ENCODE data around the gene KLC1. TPM values are rescaled to one million over a fixed set of nuclear protein-coding genes. Genes with fewer than 3 reads are reported as not detected.

Gene KLC1
- total RNA-seq, 1 donor from 2014 or later: 975 TPM

DNA sequence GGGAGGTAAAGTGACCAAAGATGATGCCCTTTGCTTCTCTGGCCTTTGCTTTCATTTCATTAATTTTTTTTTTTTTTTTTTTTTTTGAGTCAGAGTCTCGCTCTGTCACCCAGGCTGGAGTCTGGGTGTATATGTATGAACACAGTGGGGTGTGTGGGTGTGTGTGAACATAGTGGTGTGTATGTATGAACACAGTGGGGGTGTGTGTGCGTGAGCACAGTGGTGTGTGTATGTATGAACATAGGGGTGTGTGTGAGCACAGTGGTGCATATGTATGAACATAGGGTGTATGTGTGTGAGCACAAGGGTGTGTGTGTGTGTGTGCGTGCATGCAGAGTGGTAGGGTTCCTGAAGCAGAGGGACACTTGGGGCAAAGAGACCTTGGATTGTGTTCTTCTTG, 9.6 kb downstream of the KLC1 start:
- Mint-ChIP-seq H3K27ac (ENCODE audit: unreplicated experiment) (peak overlapping the region; percentile 62), H3K9me3 (ENCODE audit: unreplicated experiment) (no peaks in the 10 kb centered on the region)

DNA sequence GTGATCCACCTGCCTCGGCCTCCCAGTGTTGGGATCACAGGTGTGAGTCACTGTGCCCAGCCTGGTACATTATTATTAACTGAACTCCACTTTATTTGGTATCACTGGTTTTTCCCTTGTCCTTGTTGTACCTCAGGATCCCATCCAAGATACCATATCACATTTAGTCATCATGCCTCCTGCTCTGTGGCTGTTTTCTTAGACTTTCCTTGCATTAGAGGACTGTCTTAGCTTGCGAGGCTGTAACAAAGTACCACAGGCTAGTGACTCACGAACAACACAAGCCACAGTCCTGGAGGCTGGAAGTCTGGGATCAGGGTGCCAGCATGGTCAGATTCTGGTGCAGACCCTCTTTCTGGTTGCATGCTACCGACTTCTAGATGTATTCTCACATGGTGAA, 12.2 kb downstream of the KLC1 start:
- no peak overlapping the region for H3K4me3 Mint-ChIP-seq (ENCODE audit: unreplicated experiment)
- H3K27me3 Mint-ChIP-seq (ENCODE audit: unreplicated experiment): no peaks in the 10 kb centered on the region
- TF ChIP-seq, protein P1, sequence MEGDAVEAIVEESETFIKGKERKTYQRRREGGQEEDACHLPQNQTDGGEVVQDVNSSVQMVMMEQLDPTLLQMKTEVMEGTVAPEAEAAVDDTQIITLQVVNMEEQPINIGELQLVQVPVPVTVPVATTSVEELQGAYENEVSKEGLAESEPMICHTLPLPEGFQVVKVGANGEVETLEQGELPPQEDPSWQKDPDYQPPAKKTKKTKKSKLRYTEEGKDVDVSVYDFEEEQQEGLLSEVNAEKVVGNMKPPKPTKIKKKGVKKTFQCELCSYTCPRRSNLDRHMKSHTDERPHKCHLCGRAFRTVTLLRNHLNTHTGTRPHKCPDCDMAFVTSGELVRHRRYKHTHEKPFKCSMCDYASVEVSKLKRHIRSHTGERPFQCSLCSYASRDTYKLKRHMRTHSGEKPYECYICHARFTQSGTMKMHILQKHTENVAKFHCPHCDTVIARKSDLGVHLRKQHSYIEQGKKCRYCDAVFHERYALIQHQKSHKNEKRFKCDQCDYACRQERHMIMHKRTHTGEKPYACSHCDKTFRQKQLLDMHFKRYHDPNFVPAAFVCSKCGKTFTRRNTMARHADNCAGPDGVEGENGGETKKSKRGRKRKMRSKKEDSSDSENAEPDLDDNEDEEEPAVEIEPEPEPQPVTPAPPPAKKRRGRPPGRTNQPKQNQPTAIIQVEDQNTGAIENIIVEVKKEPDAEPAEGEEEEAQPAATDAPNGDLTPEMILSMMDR (IDR thresholded peaks at IDR 0.05; ENCODE audit: partially characterized antibody, unreplicated experiment): no peak
- DNase-seq: no peak
- no peaks in the 10 kb centered on the region for H3K36me3 Mint-ChIP-seq (ENCODE audit: unreplicated experiment)
- no peak overlapping the region for H3K27ac Mint-ChIP-seq (ENCODE audit: unreplicated experiment)
- H3K4me1 Mint-ChIP-seq (ENCODE audit: low read depth, unreplicated experiment): peaks cover 16% of the 10 kb centered on the region
- H3K9me3 Mint-ChIP-seq (ENCODE audit: unreplicated experiment): no peaks in the 10 kb centered on the region

More for the DNA sequence above, 9.6 kb downstream of the KLC1 start:
- H3K36me3 Mint-ChIP-seq (ENCODE audit: unreplicated experiment): no peaks in the 10 kb centered on the region
- TF ChIP-seq, protein P1 (IDR thresholded peaks at IDR 0.05; ENCODE audit: partially characterized antibody, unreplicated experiment): no peak
- peaks cover under 1% of the 10 kb centered on the region for H3K27me3 Mint-ChIP-seq (ENCODE audit: unreplicated experiment)
- peaks cover 26% of the 10 kb centered on the region for H3K4me1 Mint-ChIP-seq (ENCODE audit: low read depth, unreplicated experiment)
- no peak for DNase-seq
- peak overlapping the region; percentile 12 for H3K4me3 Mint-ChIP-seq (ENCODE audit: unreplicated experiment)

DNA sequence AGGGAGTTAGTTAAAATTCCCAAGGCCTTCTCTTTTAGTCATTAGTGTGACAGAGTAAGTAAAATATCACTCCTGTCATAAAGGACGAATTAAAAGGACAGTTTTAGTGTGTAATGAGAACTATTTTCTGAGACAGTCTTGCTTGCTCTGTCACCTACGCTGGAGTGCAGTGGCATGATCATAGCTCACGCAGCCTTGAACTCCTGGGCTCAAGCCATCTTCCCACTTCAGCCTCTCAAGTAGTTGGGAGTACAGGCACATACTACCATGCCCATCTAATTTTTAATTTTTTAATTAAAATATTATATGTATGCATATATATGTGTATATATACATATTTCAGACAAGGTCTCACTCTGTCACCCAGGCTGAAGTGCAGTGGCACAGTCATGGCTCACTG, 17.2 kb downstream of the KLC1 start:
- Mint-ChIP-seq H3K27ac (ENCODE audit: unreplicated experiment) (no peak overlapping the region), H3K9me3 (ENCODE audit: unreplicated experiment) (peaks cover 2% of the 10 kb centered on the region), H3K27me3 (ENCODE audit: unreplicated experiment) (no peaks in the 10 kb centered on the region), H3K4me1 (ENCODE audit: low read depth, unreplicated experiment) (peaks cover 4% of the 10 kb centered on the region), H3K4me3 (ENCODE audit: unreplicated experiment) (no peak overlapping the region), H3K36me3 (ENCODE audit: unreplicated experiment) (no peaks in the 10 kb centered on the region)
- DNase-seq: no peak
- TF ChIP-seq, protein P1 (IDR thresholded peaks at IDR 0.05; ENCODE audit: partially characterized antibody, unreplicated experiment): no peak

DNA sequence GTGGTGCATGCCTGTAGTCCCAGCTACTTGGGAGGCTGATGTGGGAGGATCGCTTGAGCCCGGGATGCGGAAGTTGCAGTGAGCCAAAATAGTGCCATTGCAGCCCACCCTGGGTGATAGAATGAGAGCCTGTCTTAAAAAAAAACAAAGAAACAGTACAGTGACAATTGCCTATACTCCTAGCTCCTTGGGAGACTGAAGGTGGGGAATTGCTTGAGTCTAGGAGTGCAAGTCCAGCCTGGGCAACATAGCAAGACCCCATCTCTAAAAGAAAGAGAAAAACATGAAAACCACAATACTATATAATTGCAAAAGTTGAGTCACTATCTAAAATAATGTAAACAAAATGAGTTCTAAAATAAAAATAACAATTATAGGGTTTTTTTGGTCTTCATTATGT, 20.0 kb downstream of the KLC1 start:
- no peaks in the 10 kb centered on the region for H3K36me3 Mint-ChIP-seq (ENCODE audit: unreplicated experiment)
- DNase-seq: no peak
- TF ChIP-seq, protein P1 (IDR thresholded peaks at IDR 0.05; ENCODE audit: partially characterized antibody, unreplicated experiment): no peak
- peaks cover 17% of the 10 kb centered on the region for H3K4me1 Mint-ChIP-seq (ENCODE audit: low read depth, unreplicated experiment)
- H3K27me3 Mint-ChIP-seq (ENCODE audit: unreplicated experiment): peaks cover 4% of the 10 kb centered on the region
- H3K4me3 Mint-ChIP-seq (ENCODE audit: unreplicated experiment): no peak overlapping the region
- H3K27ac Mint-ChIP-seq (ENCODE audit: unreplicated experiment): no peak overlapping the region
- H3K9me3 Mint-ChIP-seq (ENCODE audit: unreplicated experiment): peaks cover 3% of the 10 kb centered on the region

DNA sequence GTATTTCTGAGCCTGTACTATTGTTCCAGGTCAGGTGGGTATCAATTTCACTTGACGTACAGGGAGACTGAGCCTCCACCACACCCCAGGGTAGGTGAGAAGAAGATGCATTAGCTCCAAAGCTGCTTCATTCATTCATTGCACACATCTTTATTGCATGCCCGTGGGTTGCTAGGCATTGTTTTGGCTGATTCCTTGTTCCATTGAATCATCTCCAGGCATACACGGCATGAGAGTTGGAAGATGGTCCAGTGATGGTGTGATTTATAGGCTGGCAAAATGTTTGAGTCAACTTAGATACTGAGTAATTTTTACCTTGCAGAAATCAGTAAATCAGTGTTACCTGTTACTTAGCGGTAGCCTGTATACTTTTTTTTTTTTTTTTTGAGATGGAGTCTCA, 21.2 kb downstream of the KLC1 start:
- Mint-ChIP-seq H3K36me3 (ENCODE audit: unreplicated experiment) (peaks cover 4% of the 10 kb centered on the region), H3K9me3 (ENCODE audit: unreplicated experiment) (peaks cover 9% of the 10 kb centered on the region), H3K27me3 (ENCODE audit: unreplicated experiment) (peaks cover 8% of the 10 kb centered on the region), H3K27ac (ENCODE audit: unreplicated experiment) (no peak overlapping the region), H3K4me1 (ENCODE audit: low read depth, unreplicated experiment) (peaks cover 20% of the 10 kb centered on the region), H3K4me3 (ENCODE audit: unreplicated experiment) (no peak overlapping the region)
- TF ChIP-seq, protein P1 (IDR thresholded peaks at IDR 0.05; ENCODE audit: partially characterized antibody, unreplicated experiment): no peak
- no peak for DNase-seq

Data from glutamatergic neuron (in vitro differentiated cells).